Thymus (tissue), 11 donors: ENCODE measurements around the gene SLC34A3. TPM values are rescaled to one million over a fixed set of nuclear protein-coding genes. Genes with fewer than 3 reads are reported as not detected.
"Not testable (repeated sequence)": the region's sequence is repeated elsewhere in the genome, so short reads cannot be mapped to it uniquely, and the experiment has no call there.

Experiments
- DNase-seq, 9 donors: peaks; one replicate each; pipeline ENCODE4 v3.0.0-alpha.2; 2013; ENCODE audit warnings: low spot score in 9 of 9, low read depth in 6 of 9, missing footprints in 1 of 9
- H3K27ac ChIP-seq, 2 donors: one replicate each; pipeline ENCODE4 v1.5.1; 2013; ENCODE audit warnings: control low read depth in 1 of 2, low read depth in 1 of 2, low read length in 1 of 2, mild to moderate bottlenecking in 1 of 2, moderate library complexity in 1 of 2
- H3K27me3 ChIP-seq, 2 donors: one replicate each; pipeline ENCODE4 v1.5.1; 2013; ENCODE audit warnings: low read length in 1 of 2; ENCODE audit not compliant: control insufficient read depth in 2 of 2, insufficient read depth in 1 of 2
- H3K36me3 ChIP-seq, 2 donors: one replicate each; pipeline ENCODE4 v1.5.1; 2013; ENCODE audit warnings: low read length in 1 of 2, mild to moderate bottlenecking in 1 of 2, moderate library complexity in 1 of 2; ENCODE audit not compliant: control insufficient read depth in 2 of 2, insufficient read depth in 2 of 2
- H3K4me1 ChIP-seq, 2 donors: one replicate each; pipeline ENCODE4 v1.5.1; 2013; ENCODE audit warnings: low read length in 2 of 2; ENCODE audit not compliant: control insufficient read depth in 2 of 2, insufficient read depth in 2 of 2
- H3K4me3 ChIP-seq, 2 donors: one replicate each; pipeline ENCODE4 v1.5.1; 2013; ENCODE audit warnings: low read length in 2 of 2, control low read depth in 1 of 2, mild to moderate bottlenecking in 1 of 2
- H3K9me3 ChIP-seq, 2 donors: one replicate each; pipeline ENCODE4 v1.5.1; 2013; ENCODE audit warnings: low read length in 1 of 2, mild to moderate bottlenecking in 1 of 2; ENCODE audit not compliant: control insufficient read depth in 2 of 2, insufficient read depth in 1 of 2
- WGBS: extraction: QIAGEN DNeasy Blood & Tissue Kit; methylation state at CpG from one replicate; pipeline ENCODE4 v1.1.7; 2013; 5-methylcytosine and 5-hydroxymethylcytosine counted together
- polyA plus RNA-seq: library from polyadenylated mRNA; stranded (reverse); fragments of 200-250 nt; gene quantifications from one replicate; pipeline ENCODE4 v1.2.3, GENCODE V29; 2013
- total RNA-seq: library from RNA; stranded (reverse); fragments of 120-200 nt; gene quantifications from one replicate; pipeline ENCODE4 v1.2.4, GENCODE V29; 2013
- donor health status: healthy.

The SLC34A3 gene
- total and polyA plus RNA-seq, 2 donors = 0.14 TPM; not detected in 1

GRCh38 chr9:137262173-137262908 lies 31.6 kb downstream of the SLC34A3 start:
- H3K4me3 ChIP-seq, H3K27ac ChIP-seq, DNase-seq, H3K9me3 ChIP-seq, H3K4me1 ChIP-seq, H3K27me3 ChIP-seq: not testable (repeated sequence)
- peaks cover 46 to 54% of the 10 kb centered on the region in 2 donors for H3K36me3 ChIP-seq
- 73% methylated on average over 15 of the region's 15 CpGs for WGBS

- peaks cover 46 to 57% of the 10 kb centered on the region in 2 donors for H3K36me3 ChIP-seq
- WGBS = 93% methylated on average over 24 of the region's 24 CpGs
- no peak for DNase-seq
Observed at GRCh38 chr9:137262909-137263285, 32.2 kb downstream of the SLC34A3 start.

GRCh38 chr9:137263506-137263905 lies 32.8 kb downstream of the SLC34A3 start:
- Histone ChIP-seq H3K36me3 (peaks cover 45 to 60% of the 10 kb centered on the region in 2 donors), H3K4me3 (no peak overlapping the region), H3K9me3 (no peaks in the 10 kb centered on the region), H3K4me1 (no peaks in the 10 kb centered on the region), H3K27ac (no peak overlapping the region), H3K27me3 (peaks cover 2 to 11% of the 10 kb centered on the region in 2 donors)
- WGBS = 87% methylated on average over 10 of the region's 10 CpGs
- no peak for DNase-seq

More at GRCh38 chr9:137262909-137263285, 32.2 kb downstream of the SLC34A3 start:
- Histone ChIP-seq H3K4me3 (no peak overlapping the region), H3K9me3 (no peaks in the 10 kb centered on the region), H3K27me3 (peaks cover 2 to 7% of the 10 kb centered on the region in 2 donors), H3K4me1 (no peaks in the 10 kb centered on the region), H3K27ac (no peak overlapping the region)

- Histone ChIP-seq H3K4me1 (no peaks in the 10 kb centered on the region), H3K36me3 (peaks cover 43 to 61% of the 10 kb centered on the region in 2 donors), H3K27me3 (peaks cover 2 to 15% of the 10 kb centered on the region in 2 donors), H3K9me3 (no peaks in the 10 kb centered on the region), H3K4me3 (no peak overlapping the region), H3K27ac (no peak overlapping the region)
- no peak for DNase-seq
- WGBS = 99% methylated on average over 22 of the region's 22 CpGs
Observed at GRCh38 chr9:137264067-137264466, 33.4 kb downstream of the SLC34A3 start.

GRCh38 chr9:137265496-137266161 lies 34.9 kb downstream of the SLC34A3 start:
- Histone ChIP-seq H3K4me1 (no peaks in the 10 kb centered on the region), H3K27me3 (peaks cover 10 to 26% of the 10 kb centered on the region in 2 donors), H3K36me3 (peaks cover 42 to 67% of the 10 kb centered on the region in 2 donors), H3K9me3 (no peaks in the 10 kb centered on the region), H3K4me3 (no peak overlapping the region), H3K27ac (no peak overlapping the region)
- DNase-seq = no peak
- 95% methylated on average over 29 of the region's 29 CpGs for whole genome bisulfite sequencing

GRCh38 chr9:137266162-137266527 lies 35.4 kb downstream of the SLC34A3 start:
- Histone ChIP-seq H3K4me3 (no peak overlapping the region), H3K36me3 (peaks cover 42 to 71% of the 10 kb centered on the region in 2 donors), H3K27ac (no peak overlapping the region), H3K4me1 (peaks cover 4 to 5% of the 10 kb centered on the region in 2 donors), H3K27me3 (peaks cover 10 to 29% of the 10 kb centered on the region in 2 donors), H3K9me3 (no peaks in the 10 kb centered on the region)
- 98% methylated on average over 15 of the region's 15 CpGs for WGBS
- DNase-seq = no peak

GRCh38 chr9:137266585-137267453 lies 36.1 kb downstream of the SLC34A3 start:
- H3K27ac ChIP-seq = no peak overlapping the region
- DNase-seq = no peak
- no peaks in the 10 kb centered on the region for H3K9me3 ChIP-seq
- no peak overlapping the region for H3K4me3 ChIP-seq
- peaks cover 42 to 71% of the 10 kb centered on the region in 2 donors for H3K36me3 ChIP-seq
- WGBS = 93% methylated on average over 34 of the region's 34 CpGs
- peaks cover 11% of the 10 kb centered on the region in 2 donors for H3K4me1 ChIP-seq
- H3K27me3 ChIP-seq = peaks cover 10 to 29% of the 10 kb centered on the region in 2 donors

- 97% methylated on average over 6 of the region's 6 CpGs for WGBS
- Histone ChIP-seq H3K4me1 (peaks cover 17 to 22% of the 10 kb centered on the region in 2 donors), H3K4me3 (no peak overlapping the region), H3K27me3 (peaks cover 12 to 38% of the 10 kb centered on the region in 2 donors), H3K36me3 (peaks cover 50 to 80% of the 10 kb centered on the region in 2 donors), H3K27ac (no peak overlapping the region), H3K9me3 (no peaks in the 10 kb centered on the region)
- no peak for DNase-seq
Observed at GRCh38 chr9:137267933-137268355, 37.2 kb downstream of the SLC34A3 start.
